NCI-H82 treated with DMSO at 0.1 percent for 48 hours (cell line): ENCODE results near the gene LHFPL6.
A peak's percentile ranks its signal among the peaks of the same experiment; 100 is the strongest.

Experiments used
- DNase-seq: peaks from one replicate; lab custom pipeline; 2025; ENCODE audit not compliant: unreplicated experiment; lab: John Stamatoyannopoulos, UW

LHFPL6 gene

GRCh38 chr13:39417643-39418042, 185.3 kb downstream of the LHFPL6 start:
- DNase-seq = no peak

GRCh38 chr13:39417131-39417530, 185.9 kb downstream of the LHFPL6 start:
- peak; percentile 16 for DNase-seq

DNA sequence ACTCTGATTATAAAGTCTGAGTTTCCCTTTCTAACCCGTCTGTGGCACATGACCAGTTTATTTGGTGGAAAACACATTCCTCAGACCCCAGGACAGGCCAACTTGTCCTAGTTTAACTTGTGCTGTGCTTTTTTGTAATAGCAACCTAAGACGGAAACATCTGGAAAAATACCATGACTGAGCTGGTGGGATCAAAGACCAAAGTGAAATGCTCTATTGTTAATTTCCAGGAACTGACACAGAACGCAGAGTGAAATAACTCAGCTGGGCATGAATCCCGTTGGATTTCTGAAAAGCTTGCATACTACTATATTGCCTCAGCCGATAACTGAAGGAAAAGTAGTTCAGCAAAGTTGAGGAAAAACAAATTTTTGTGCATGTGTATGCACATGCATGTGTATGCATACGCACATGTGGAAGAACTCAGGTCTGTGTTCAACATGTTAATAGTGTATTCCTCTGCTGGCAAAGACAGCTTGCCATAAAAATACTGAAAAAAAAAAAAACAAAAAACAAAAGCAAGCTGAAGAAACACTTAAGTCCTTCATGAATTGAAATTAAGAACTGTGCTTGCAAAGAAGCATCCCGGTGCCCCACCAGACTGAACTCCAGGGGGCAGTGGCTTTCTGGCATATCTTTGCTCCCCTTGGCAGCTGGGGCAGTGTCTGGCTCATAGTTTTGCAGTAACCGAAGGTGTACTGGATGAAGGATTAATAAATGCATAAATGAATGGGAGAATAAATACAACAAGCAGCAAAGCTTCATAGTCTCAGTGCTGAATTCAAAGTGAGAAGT, 187.8 kb downstream of the LHFPL6 start:
- peak; percentile 62 for DNase-seq

- no peak for DNase-seq
Observed at GRCh38 chr13:39414339-39414738, 188.7 kb downstream of the LHFPL6 start.

- no peak for DNase-seq
Observed at GRCh38 chr13:39411511-39411910, 191.5 kb downstream of the LHFPL6 start.

- DNase-seq = no peak
Observed at GRCh38 chr13:39410964-39411363, 192.0 kb downstream of the LHFPL6 start.

DNA sequence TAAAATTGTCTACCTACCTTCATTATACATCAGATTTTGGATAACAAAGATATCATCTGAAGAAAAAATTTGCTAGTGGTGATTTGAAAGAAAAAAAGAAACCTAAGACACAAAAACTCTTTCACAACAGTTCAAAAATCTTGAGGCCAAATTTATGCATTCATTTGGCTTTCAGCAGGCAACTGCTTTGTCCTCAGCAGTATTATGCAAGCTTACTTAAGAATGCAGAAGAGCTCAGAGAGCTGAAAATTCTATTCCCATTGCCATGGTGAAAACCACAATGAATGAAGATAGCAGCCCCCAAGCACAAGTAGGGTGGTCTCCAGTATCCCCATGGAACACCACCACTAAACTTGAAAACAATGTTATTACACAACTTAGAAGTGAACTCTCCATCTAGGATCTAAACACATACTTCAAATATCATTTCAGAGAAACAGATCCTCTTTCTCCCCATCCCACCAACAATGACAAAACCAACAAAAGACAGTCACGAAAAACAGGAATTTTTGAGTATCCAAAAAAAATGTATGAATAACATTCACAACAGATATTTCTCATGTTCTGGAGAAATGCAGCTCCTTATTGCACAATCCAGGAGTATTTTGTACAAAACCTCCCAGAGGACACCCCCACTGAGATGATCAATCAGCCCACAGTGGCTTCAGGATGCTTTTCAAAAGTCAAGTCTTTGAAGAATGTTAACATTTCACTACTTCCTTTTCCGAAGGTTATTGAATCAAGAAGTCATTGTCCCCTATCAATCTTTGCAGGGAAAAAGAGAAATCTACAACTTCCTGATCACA, 192.7 kb downstream of the LHFPL6 start:
- DNase-seq = no peak

- DNase-seq = no peak
Observed at GRCh38 chr13:39408512-39408911, 194.5 kb downstream of the LHFPL6 start.

DNA sequence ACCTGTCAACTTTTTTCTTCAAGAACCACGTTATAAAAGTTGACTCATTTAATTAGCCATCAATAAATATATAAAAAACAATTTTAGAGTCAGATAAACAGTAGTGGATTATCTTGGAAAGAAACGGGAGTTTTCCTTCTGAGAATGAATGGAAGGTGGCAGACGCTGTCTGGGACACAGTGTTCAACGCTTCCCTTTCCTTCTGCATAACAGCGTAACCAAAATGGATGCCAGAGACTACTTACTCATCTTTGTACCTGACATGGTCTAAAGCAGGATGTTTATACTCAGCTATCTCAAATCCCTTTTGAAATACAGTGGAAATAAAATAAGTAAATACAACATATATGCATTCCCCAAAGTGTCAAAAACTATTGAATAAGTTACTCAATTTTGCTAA, 195.2 kb downstream of the LHFPL6 start:
- DNase-seq = no peak

GRCh38 chr13:39407138-39407537, 195.9 kb downstream of the LHFPL6 start:
- peak; percentile 60 for DNase-seq

- no peak for DNase-seq
Observed at GRCh38 chr13:39406688-39407087, 196.3 kb downstream of the LHFPL6 start.

DNA sequence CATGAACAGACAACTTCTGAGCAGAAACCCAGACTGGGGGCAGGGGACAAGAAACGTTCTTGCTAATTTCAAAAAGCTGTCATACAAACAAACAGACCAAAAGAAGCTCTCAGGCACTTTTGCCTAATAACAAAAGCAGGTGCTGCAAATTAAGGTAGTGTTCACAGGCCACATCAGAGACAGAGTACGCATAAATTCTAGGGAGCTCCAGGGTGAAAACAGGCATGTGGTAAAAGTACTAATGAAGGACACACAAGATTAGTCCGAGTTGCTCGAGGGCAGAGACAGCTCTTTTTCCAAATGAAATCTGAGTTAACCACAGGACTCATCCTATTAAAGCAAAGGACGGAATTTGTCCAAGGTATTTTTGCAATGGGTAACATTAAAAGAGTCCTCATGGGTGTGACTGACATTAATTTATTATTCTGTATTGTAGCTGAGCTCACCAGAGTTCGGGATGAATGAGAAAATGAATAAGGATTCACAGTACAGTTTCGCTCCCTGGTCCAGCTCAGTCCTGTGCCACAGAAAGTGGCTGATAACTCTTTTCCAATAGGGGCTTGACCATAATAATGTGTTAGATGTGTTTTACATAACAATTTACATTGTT, 197.3 kb downstream of the LHFPL6 start:
- no peak for DNase-seq

- DNase-seq = no peak
Observed at GRCh38 chr13:39405107-39405506, 197.9 kb downstream of the LHFPL6 start.

- no peak for DNase-seq
Observed at GRCh38 chr13:39403106-39403505, 199.9 kb downstream of the LHFPL6 start.

GRCh38 chr13:39402221-39402970, 200.6 kb downstream of the LHFPL6 start:
- no peak for DNase-seq

DNA sequence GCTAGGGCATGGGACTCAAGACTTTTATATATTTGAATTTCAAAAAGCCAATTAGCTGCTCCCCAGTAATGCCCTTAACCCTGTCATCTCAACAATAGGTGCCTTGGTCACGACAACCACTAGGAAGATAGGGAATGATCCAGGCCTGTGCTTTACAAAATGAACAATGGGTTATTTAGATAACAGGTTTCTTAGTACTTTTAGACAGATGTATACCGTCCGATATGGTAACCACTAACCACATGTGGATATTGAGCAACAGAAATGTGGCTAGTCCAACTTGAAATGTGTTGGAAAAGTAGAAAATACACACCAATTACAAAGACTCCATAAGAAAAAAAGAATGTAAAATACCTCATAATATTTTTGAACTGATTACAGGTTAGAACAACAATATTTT, 201.2 kb downstream of the LHFPL6 start:
- DNase-seq = no peak

DNA sequence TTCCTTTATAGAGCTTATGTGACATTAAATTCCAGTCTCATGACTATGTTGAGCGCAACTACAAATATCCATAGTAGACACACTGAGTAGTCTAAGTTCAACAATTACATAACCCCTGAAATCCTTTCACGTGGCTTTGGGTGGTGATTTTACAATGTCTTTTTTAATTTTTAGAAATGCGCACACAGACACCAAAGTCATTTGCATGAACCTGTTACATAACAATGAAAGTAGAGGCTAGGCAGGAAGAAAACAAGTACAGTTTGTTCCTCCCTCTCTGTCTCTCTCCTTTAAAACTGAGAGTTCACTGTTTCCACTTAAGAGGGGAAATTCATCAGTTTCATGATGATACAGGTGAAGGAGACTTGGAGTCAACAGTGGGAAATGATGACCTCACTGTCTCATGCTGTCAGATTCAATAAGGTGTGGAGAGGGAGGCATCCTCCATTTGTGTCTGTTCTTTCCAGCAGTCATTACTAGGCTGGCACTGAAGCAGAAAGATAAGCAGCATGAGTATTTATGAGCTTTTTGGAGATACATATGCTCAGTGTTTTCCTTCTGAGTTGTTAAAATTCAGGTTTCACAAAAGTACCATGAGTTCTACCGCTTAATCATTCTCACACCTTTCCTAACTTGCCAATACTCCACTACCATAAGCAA, 201.8 kb downstream of the LHFPL6 start:
- no peak for DNase-seq

GRCh38 chr13:39399102-39399501, 203.9 kb downstream of the LHFPL6 start:
- DNase-seq = no peak

- no peak for DNase-seq
Observed at GRCh38 chr13:39397896-39398265, 205.1 kb downstream of the LHFPL6 start.

DNA sequence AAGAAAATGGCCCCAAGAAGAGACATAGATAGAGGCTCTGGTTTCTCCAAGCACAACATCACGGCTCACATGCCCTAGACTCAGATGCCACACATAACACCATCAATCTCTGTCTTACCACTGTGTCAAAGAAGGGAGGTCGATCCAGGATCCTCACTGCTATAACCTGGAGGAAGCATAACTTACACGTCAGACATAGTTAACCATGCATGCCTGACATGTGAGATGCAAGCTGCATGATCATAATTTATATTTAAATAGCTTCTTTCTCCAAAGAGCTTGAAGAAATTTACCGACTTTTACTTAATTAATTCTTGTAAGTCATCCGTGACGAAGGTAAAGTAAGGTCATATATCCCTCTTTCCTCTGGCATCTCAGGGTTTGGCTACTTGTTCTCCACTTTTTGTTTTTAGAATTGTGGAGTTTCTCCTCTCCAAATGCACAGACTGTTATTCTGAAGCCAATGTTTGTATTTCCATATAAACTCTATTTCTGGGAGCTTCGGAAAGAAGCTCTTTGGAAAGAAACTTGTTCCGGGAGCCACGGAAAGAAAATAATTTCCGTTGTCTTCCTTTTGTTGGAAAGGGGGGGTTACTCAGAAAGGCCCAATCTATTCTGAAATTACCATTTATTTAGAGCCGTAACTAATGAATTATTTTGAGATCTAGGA, 205.6 kb downstream of the LHFPL6 start:
- no peak for DNase-seq
